A549 (cell line): ENCODE data around the gene ATF3. TPM values are rescaled to one million over a fixed set of nuclear protein-coding genes. Genes with fewer than 3 reads are reported as not detected.

Experiments
- ATAC-seq, 2 experiments: fragments of 200-7000 bp in 1 of 2; fragments of >200 bp in 1 of 2; cut with Nextera tagmentation in 1 of 2; cut with Tn5 transposase in 1 of 2; 3 replicates each; pipeline versions ENCODE4 v1.8.0 to v1.9.1; 2018 to 2020; ENCODE audit warnings: mild to moderate bottlenecking in 1 of 2, moderate library complexity in 1 of 2
- CTCF ChIA-PET: fragments of 300-600 bp; sonication (Branson Sonifier 250); formaldehyde crosslinking; extraction: SDS; loops from one replicate; lab custom pipeline; 2021; ENCODE audit warnings: antibody characterized with exemption, inconsistent platforms; lab: Yijun Ruan, JAX
- POLR2A ChIA-PET: fragments of 350-600 bp; formaldehyde crosslinking; extraction: SDS; loops from one replicate; lab custom pipeline; 2021; ENCODE audit warnings: antibody characterized with exemption, inconsistent platforms; lab: Yijun Ruan, JAX
- DNase-seq, 2 experiments: peaks; one replicate each; pipeline versions ENCODE4 v3.0.0 to v3.0.0-alpha.2; 2011 to 2016; ENCODE audit warnings: low read depth in 1 of 2, low spot score in 1 of 2
- FAIRE-seq: peaks from 2 replicates; lab custom pipeline; 2011; peaks lifted over from hg19 to GRCh38; lab: Jason Lieb, UNC
- H3K27ac ChIP-seq, 2 experiments: fragments of >200 bp; sonication (Bioruptor Twin); formaldehyde crosslinking; 3 replicates each; pipeline ENCODE4 v1.5.1; 2016 to 2017
- H3K4me1 ChIP-seq: fragments of >200 bp; sonication (Bioruptor Twin); formaldehyde crosslinking; 3 replicates; pipeline ENCODE4 v1.6.1; 2016
- H3K4me2 ChIP-seq: fragments of >200 bp; sonication (Bioruptor Twin); formaldehyde crosslinking; 3 replicates; pipeline ENCODE4 v1.6.1; 2016
- H3K4me3 ChIP-seq: fragments of >200 bp; sonication (Bioruptor Twin); formaldehyde crosslinking; 3 replicates; pipeline ENCODE4 v1.5.1; 2016
- H3K9me3 ChIP-seq: fragments of >200 bp; sonication (Bioruptor Twin); formaldehyde crosslinking; 3 replicates; pipeline ENCODE4 v1.6.1; 2016
- CBX2 ChIP-seq: fragments of 200-600 bp; sonication (generic); IDR thresholded peaks from 2 replicates; pipeline ENCODE4 v1.6.1; 2016; ENCODE audit warnings: low read depth, mild to moderate bottlenecking, borderline replicate concordance
- CEBPB ChIP-seq, 2 experiments: fragments of >200 bp in 1 of 2; sonication (Bioruptor Twin) in 1 of 2; formaldehyde crosslinking in 1 of 2; IDR thresholded peaks; 2 replicates each; pipeline ENCODE4 v1.6.1; 2012 to 2016
- CHD2 ChIP-seq: fragments of 150-350 bp; IDR thresholded peaks from 2 replicates; pipeline ENCODE4 v1.6.1; 2014; ENCODE audit warnings: low read length; ENCODE audit not compliant: partially characterized antibody
- EP300 ChIP-seq, 2 experiments: fragments of >200 bp; sonication (Bioruptor Twin); formaldehyde crosslinking; IDR thresholded peaks; 2 replicates in 1 of 2; 3 replicates in 1 of 2; pipeline ENCODE4 v1.6.1; 2016 to 2017
- FOXS1 ChIP-seq: fragments of 250-450 bp; sonication (Bioruptor Pico); IDR thresholded peaks from 2 replicates; pipeline ENCODE4 v1.5.0; 2020; ENCODE audit warnings: mild to moderate bottlenecking, moderate library complexity
- GATA3 ChIP-seq: IDR thresholded peaks from 2 replicates; pipeline ENCODE4 v1.6.1; 2012; ENCODE audit warnings: borderline replicate concordance
- HOXA7 ChIP-seq: fragments of 250-450 bp; sonication (Bioruptor Pico); IDR thresholded peaks from 2 replicates; pipeline ENCODE4 v1.5.0; 2020; ENCODE audit warnings: mild to moderate bottlenecking, moderate library complexity
- HOXB13 ChIP-seq: fragments of 250-450 bp; sonication (Bioruptor Pico); IDR thresholded peaks from 2 replicates; pipeline ENCODE4 v1.5.0; 2020; ENCODE audit warnings: low read depth, mild to moderate bottlenecking, moderate library complexity
- HOXB5 ChIP-seq: fragments of 250-450 bp; sonication (Bioruptor Pico); IDR thresholded peaks from 2 replicates; pipeline ENCODE4 v1.5.0; 2020; ENCODE audit warnings: mild to moderate bottlenecking, moderate library complexity
- JUN ChIP-seq, 2 experiments: fragments of >200 bp; sonication (Bioruptor Twin); formaldehyde crosslinking; IDR thresholded peaks; 2 replicates in 1 of 2; 3 replicates in 1 of 2; pipeline ENCODE4 v1.6.1; 2016 to 2017
- MAZ ChIP-seq: fragments of 150-350 bp; IDR thresholded peaks from 2 replicates; pipeline ENCODE4 v1.6.1; 2014; ENCODE audit warnings: antibody characterized with exemption, low read depth, low read length, borderline replicate concordance
- NPAS2 ChIP-seq: fragments of 250-450 bp; sonication (Bioruptor Pico); IDR thresholded peaks from 2 replicates; pipeline ENCODE4 v1.8.0; 2022; ENCODE audit warnings: mild to moderate bottlenecking, moderate library complexity, borderline replicate concordance
- NR3C1 ChIP-seq: fragments of >200 bp; sonication (Bioruptor Twin); formaldehyde crosslinking; IDR thresholded peaks from 3 replicates; pipeline ENCODE4 v1.6.1; 2017
- POLR2A ChIP-seq: IDR thresholded peaks from 2 replicates; pipeline ENCODE4 v1.6.1; 2012; ENCODE audit warnings: mild to moderate bottlenecking, low read length
- POLR2AphosphoS2 ChIP-seq: conservative IDR thresholded peaks from 2 replicates; pipeline ENCODE4 v1.6.1; 2012; ENCODE audit warnings: low read length, improper control_type of control experiment, inconsistent platforms
- RARB ChIP-seq: fragments of 250-450 bp; sonication (Bioruptor Pico); IDR thresholded peaks from 2 replicates; pipeline ENCODE4 v1.8.0; 2021; ENCODE audit warnings: mild to moderate bottlenecking, moderate library complexity
- RFX5 ChIP-seq: fragments of 450-650 bp; IDR thresholded peaks from 2 replicates; pipeline ENCODE4 v1.7.1; 2014; ENCODE audit warnings: antibody characterized with exemption, mild to moderate bottlenecking, moderate library complexity
- RNF2 ChIP-seq: fragments of 200-600 bp; sonication (generic); IDR thresholded peaks from 2 replicates; pipeline ENCODE4 v1.6.1; 2016; ENCODE audit warnings: low read depth, mild to moderate bottlenecking, antibody characterized with exemption, moderate library complexity, borderline replicate concordance
- ZNF302 ChIP-seq: fragments of 250-450 bp; sonication (Bioruptor Pico); IDR thresholded peaks from 2 replicates; pipeline ENCODE4 v1.9.0; 2021; ENCODE audit warnings: inconsistent platforms, mild to moderate bottlenecking, moderate library complexity
- ZSCAN20 ChIP-seq: fragments of 250-450 bp; sonication (Bioruptor Pico); IDR thresholded peaks from 2 replicates; pipeline ENCODE4 v1.8.0; 2022; ENCODE audit warnings: mild to moderate bottlenecking, moderate library complexity
- WGBS: methylation state at CpG from one replicate; pipeline ENCODE4 v1.1.6; 2017; ENCODE audit errors: missing lambda C conversion rate; 5-methylcytosine and 5-hydroxymethylcytosine counted together
- polyA plus RNA-seq, 4 experiments: library from polyadenylated mRNA; depleted of rRNA in 3 of 4; stranded (reverse); fragments of >200 nt; fragmentation: RNase III in 1 of 4; extraction: RNeasy Plus Mini Kit Qiagen cat#74134 plus additional on column Dnase treatment in 1 of 4; gene quantifications; 2 replicates in 3 of 4; 3 replicates in 1 of 4; pipeline ENCODE4 v1.2.3, GENCODE V29; 2011 to 2017
- TF ChIP-seq, protein P1 (sequence below): fragments of >200 bp; sonication (Bioruptor Twin); formaldehyde crosslinking; IDR thresholded peaks from 3 replicates; pipeline ENCODE4 v1.6.1; 2016
- TF ChIP-seq, protein P2 (sequence below): IDR thresholded peaks from 2 replicates; pipeline ENCODE4 v1.6.1; 2012
- TF ChIP-seq, protein P3 (sequence below): fragments of 450-650 bp; IDR thresholded peaks from 2 replicates; pipeline ENCODE4 v1.6.1; 2014; ENCODE audit warnings: antibody characterized with exemption
- TF ChIP-seq, protein P4 (sequence below): fragments of >200 bp; sonication (Bioruptor Twin); formaldehyde crosslinking; IDR thresholded peaks from 2 replicates; pipeline ENCODE4 v1.6.1; 2016
- TF ChIP-seq, protein P5 (sequence below): fragments of 200-600 bp; sonication (generic); IDR thresholded peaks from 2 replicates; pipeline ENCODE4 v1.6.1; 2016; ENCODE audit warnings: antibody characterized with exemption, mild to moderate bottlenecking, moderate library complexity

ATF3 gene
- polyA plus RNA-seq, 2 of the 4 experiments (the other 2 are of a cell fraction) = 4.4 to 62.9 TPM

DNA sequence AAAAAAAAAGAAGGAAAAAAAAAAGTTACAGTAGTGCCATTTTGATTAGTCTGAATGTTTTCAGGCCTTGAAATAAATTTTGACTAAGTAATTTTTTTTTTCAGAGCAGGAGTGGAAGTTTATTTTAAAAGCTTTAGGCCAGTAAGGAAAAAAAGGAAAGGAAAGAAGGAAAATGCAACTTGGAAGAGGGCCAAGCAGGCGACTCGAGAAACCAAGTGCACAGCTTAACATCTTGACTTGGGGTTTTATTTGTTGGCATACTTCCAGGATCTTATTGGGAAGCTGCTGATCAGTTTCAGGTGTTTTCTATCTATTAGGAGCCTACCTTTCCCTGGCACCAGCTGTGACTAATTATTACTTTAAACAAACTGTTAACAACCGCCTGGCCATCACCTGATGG lies 41.7 kb downstream of the ATF3 start:
- 59% methylated on average over 3 of the region's 3 CpGs for WGBS
- H3K9me3 ChIP-seq = no peaks in the 10 kb centered on the region
- H3K4me3 ChIP-seq = no peak overlapping the region
- H3K4me1 ChIP-seq = no peaks in the 10 kb centered on the region
- no peak for TF ChIP-seq NPAS2 (CRISPR knock-in tag)
- POLR2A ChIA-PET = no interaction called here
- H3K4me2 ChIP-seq = no peak overlapping the region
- no peak for FAIRE-seq
- CTCF ChIA-PET = interaction anchor here (2.1 to 5.8 kb wide), 2 partner anchors 15 to 173 kb away, joined by 10 to 46 read pairs; no protein-coding TSS in a partner anchor
- no peak overlapping the region for H3K27ac ChIP-seq
- DNase-seq = no peak
- no peak for ATAC-seq

DNA sequence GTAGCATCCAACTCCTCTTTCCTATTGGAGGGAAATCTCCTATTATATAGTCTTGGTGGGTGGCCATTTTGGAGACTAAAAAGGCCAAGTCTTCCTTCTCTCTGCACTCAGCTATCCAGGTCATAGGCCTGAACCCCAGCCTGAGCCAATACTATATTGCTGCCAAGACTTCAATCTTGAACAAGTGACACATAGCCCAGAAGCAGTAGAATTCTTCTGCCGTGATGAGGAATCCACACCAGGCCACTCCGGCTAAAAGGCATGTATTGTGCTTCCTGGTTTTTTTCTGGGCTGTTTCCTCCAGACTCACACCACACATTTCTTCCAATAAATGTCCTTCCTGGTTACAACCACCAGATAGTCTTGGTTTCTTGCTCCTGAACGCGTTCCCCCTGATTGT lies 43.0 kb downstream of the ATF3 start:
- no peak for FAIRE-seq
- no peak overlapping the region for H3K27ac ChIP-seq

DNA sequence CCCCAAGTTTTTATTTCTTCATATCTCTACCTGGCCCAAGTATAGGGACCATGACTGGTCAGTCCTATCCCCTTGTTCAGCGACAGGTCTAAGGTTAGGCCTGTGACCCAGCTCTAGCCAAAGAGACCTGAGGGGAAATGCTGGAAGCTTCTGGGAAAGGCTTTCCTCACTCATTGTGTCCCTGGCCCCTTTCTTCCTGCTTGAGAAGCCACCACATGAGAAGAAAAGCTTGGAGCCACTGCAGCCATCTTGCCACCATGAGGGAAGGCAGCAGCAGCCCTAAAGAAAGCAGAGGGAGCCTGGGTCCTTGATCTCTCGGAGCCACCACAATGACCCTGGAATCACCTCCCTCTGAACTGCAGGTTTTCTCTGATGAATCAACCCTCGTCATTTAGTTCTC lies 43.4 kb downstream of the ATF3 start:
- no peak for FAIRE-seq

More for the DNA sequence above, 43.0 kb downstream of the ATF3 start:
- ChIA-PET CTCF (interaction anchor here (0.7 to 5.8 kb wide), 3 partner anchors 13 to 187 kb away, joined by 3 to 46 read pairs (median 6); no protein-coding TSS in a partner anchor), POLR2A (no interaction called here)
- ATAC-seq = no peak
- DNase-seq = no peak
- Histone ChIP-seq H3K4me2 (no peak overlapping the region), H3K4me3 (no peak overlapping the region), H3K9me3 (no peaks in the 10 kb centered on the region), H3K4me1 (no peaks in the 10 kb centered on the region)
- TF ChIP-seq NR3C1 (no peak), RNF2 (no peak), HOXA7 (no peak), EP300 (IDR thresholded peaks at IDR 0.05) (no peak), CHD2 (no peak), HOXB5 (CRISPR knock-in tag) (no peak), GATA3 (no peak), FOXS1 (CRISPR knock-in tag) (no peak)
- TF ChIP-seq, protein P1, sequence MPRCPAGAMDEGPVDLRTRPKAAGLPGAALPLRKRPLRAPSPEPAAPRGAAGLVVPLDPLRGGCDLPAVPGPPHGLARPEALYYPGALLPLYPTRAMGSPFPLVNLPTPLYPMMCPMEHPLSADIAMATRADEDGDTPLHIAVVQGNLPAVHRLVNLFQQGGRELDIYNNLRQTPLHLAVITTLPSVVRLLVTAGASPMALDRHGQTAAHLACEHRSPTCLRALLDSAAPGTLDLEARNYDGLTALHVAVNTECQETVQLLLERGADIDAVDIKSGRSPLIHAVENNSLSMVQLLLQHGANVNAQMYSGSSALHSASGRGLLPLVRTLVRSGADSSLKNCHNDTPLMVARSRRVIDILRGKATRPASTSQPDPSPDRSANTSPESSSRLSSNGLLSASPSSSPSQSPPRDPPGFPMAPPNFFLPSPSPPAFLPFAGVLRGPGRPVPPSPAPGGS = no peak
- WGBS = 94% methylated on average over 4 of the region's 4 CpGs

DNA sequence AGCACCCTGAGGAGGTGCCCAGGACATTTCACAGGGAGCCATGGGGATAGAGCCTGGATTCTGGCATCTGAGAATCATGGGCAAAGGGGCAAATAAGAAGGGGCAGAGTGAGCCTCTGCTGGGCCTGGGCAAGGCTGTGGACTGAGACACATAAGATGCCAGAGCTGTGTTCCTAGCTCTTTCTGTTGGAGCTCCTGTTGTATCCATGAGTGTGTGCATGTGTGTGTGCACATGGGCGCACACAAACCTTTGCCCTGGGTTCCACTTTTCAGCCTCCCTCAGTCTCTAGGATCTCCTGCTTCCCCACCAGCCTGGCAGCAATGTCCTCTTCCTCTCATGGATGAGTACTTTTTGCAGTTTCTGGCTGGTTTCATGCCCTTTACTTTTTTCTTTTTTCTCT lies 44.0 kb downstream of the ATF3 start:
- H3K9me3 ChIP-seq = no peaks in the 10 kb centered on the region
- no peak overlapping the region for H3K4me2 ChIP-seq
- CTCF ChIA-PET = interaction anchor here (1.1 to 5.8 kb wide), 3 partner anchors 12 to 175 kb away, joined by 4 to 46 read pairs (median 6); no protein-coding TSS in a partner anchor
- no peak for FAIRE-seq
- POLR2A ChIA-PET = interaction anchor here (0.5 kb wide), 1 partner anchor 179 kb away, joined by 5 read pairs; no protein-coding TSS in a partner anchor
- no peak overlapping the region for H3K4me3 ChIP-seq
- 86% methylated on average over 1 of the region's 1 CpG for WGBS
- H3K27ac ChIP-seq = no peak overlapping the region
- no peak for ATAC-seq
- H3K4me1 ChIP-seq = no peaks in the 10 kb centered on the region
- no peak for DNase-seq
- TF ChIP-seq HOXB5 (CRISPR knock-in tag) (no peak), CEBPB (IDR thresholded peaks at IDR 0.05) (no peak), RFX5 (no peak), ZNF302 (no peak), ZSCAN20 (CRISPR knock-in tag) (no peak), CHD2 (no peak), HOXB13 (no peak), MAZ (no peak), POLR2A (no peak), JUN (IDR thresholded peaks at IDR 0.05) (no peak), CBX2 (no peak)
- TF ChIP-seq, protein P2, sequence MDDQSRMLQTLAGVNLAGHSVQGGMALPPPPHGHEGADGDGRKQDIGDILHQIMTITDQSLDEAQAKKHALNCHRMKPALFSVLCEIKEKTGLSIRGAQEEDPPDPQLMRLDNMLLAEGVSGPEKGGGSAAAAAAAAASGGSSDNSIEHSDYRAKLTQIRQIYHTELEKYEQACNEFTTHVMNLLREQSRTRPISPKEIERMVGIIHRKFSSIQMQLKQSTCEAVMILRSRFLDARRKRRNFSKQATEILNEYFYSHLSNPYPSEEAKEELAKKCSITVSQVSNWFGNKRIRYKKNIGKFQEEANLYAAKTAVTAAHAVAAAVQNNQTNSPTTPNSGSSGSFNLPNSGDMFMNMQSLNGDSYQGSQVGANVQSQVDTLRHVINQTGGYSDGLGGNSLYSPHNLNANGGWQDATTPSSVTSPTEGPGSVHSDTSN = no peak
- TF ChIP-seq, protein P3, sequence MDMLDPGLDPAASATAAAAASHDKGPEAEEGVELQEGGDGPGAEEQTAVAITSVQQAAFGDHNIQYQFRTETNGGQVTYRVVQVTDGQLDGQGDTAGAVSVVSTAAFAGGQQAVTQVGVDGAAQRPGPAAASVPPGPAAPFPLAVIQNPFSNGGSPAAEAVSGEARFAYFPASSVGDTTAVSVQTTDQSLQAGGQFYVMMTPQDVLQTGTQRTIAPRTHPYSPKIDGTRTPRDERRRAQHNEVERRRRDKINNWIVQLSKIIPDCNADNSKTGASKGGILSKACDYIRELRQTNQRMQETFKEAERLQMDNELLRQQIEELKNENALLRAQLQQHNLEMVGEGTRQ = no peak
- TF ChIP-seq, protein P4, sequence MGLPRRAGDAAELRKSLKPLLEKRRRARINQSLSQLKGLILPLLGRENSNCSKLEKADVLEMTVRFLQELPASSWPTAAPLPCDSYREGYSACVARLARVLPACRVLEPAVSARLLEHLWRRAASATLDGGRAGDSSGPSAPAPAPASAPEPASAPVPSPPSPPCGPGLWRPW = no peak
- TF ChIP-seq, protein P5, sequence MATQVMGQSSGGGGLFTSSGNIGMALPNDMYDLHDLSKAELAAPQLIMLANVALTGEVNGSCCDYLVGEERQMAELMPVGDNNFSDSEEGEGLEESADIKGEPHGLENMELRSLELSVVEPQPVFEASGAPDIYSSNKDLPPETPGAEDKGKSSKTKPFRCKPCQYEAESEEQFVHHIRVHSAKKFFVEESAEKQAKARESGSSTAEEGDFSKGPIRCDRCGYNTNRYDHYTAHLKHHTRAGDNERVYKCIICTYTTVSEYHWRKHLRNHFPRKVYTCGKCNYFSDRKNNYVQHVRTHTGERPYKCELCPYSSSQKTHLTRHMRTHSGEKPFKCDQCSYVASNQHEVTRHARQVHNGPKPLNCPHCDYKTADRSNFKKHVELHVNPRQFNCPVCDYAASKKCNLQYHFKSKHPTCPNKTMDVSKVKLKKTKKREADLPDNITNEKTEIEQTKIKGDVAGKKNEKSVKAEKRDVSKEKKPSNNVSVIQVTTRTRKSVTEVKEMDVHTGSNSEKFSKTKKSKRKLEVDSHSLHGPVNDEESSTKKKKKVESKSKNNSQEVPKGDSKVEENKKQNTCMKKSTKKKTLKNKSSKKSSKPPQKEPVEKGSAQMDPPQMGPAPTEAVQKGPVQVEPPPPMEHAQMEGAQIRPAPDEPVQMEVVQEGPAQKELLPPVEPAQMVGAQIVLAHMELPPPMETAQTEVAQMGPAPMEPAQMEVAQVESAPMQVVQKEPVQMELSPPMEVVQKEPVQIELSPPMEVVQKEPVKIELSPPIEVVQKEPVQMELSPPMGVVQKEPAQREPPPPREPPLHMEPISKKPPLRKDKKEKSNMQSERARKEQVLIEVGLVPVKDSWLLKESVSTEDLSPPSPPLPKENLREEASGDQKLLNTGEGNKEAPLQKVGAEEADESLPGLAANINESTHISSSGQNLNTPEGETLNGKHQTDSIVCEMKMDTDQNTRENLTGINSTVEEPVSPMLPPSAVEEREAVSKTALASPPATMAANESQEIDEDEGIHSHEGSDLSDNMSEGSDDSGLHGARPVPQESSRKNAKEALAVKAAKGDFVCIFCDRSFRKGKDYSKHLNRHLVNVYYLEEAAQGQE = no peak

More for the DNA sequence above, 43.4 kb downstream of the ATF3 start:
- ChIA-PET POLR2A (no interaction called here), CTCF (interaction anchor here (0.7 to 5.8 kb wide), 3 partner anchors 13 to 187 kb away, joined by 3 to 46 read pairs (median 6); no protein-coding TSS in a partner anchor)
- H3K9me3 ChIP-seq = no peaks in the 10 kb centered on the region
- no peak overlapping the region for H3K4me3 ChIP-seq
- H3K27ac ChIP-seq = no peak overlapping the region
- TF ChIP-seq POLR2AphosphoS2 = no peak
- no peak for TF ChIP-seq RARB
- no peak for TF ChIP-seq NPAS2 (CRISPR knock-in tag)
- WGBS = 89% methylated on average over 3 of the region's 3 CpGs
- DNase-seq (no peak), ATAC-seq (no peak)
- no peaks in the 10 kb centered on the region for H3K4me1 ChIP-seq
- H3K4me2 ChIP-seq = no peak overlapping the region
